H1 (cell line): ENCODE measurements around the gene ISCA2. TPM values are rescaled to one million over a fixed set of nuclear protein-coding genes. Genes with fewer than 3 reads are reported as not detected.

Experiments used
- SAP30 ChIP-seq: fragments of 300-600 bp; sonication (generic); IDR thresholded peaks from 2 replicates; pipeline ENCODE4 v1.7.1; 2012; ENCODE audit warnings: low read length, moderate library complexity, mild to moderate bottlenecking, inconsistent platforms; ENCODE audit not compliant: insufficient read depth, insufficient replicate concordance
- polyA plus RNA-seq, 7 experiments: library from polyadenylated mRNA; depleted of rRNA in 3 of 7; stranded (reverse) in 5 of 7; unstranded in 2 of 7; fragments of >200 nt in 5 of 7; fragments of 200-250 nt in 2 of 7; gene quantifications; 1 replicate in 5 of 7; 2 replicates in 1 of 7; 4 replicates in 1 of 7; pipeline versions ENCODE4 v1.2.1 to v1.2.3, GENCODE V29; 2011 to 2013; ENCODE audit warnings: missing spikeins in 2 of 7, mixed read lengths in 2 of 7
- total RNA-seq: library from RNA; stranded (reverse); fragmentation: NEBNext Ultra II Directional; extraction: Animal tissue kit (Norgen Biotek cat#: 25700); gene quantifications from 2 replicates; pipeline ENCODE4 v1.2.1, GENCODE V29; 2021
- TF ChIP-seq, protein P1 (sequence below): fragments of 300-600 bp; sonication (generic); IDR thresholded peaks from 2 replicates; pipeline ENCODE4 v1.7.1; 2012; ENCODE audit warnings: low read length, moderate library complexity, mild to moderate bottlenecking, inconsistent platforms; ENCODE audit not compliant: insufficient replicate concordance

The ISCA2 gene
- total and polyA plus RNA-seq, 2 of the 8 experiments (the other 6 are each of a cell fraction or from before 2014, with no cell fraction given): 43.5 to 78.6 TPM

GRCh38 chr14:74545386-74545785 lies 51.8 kb downstream of the ISCA2 start (continued):
- TF ChIP-seq, protein P1, sequence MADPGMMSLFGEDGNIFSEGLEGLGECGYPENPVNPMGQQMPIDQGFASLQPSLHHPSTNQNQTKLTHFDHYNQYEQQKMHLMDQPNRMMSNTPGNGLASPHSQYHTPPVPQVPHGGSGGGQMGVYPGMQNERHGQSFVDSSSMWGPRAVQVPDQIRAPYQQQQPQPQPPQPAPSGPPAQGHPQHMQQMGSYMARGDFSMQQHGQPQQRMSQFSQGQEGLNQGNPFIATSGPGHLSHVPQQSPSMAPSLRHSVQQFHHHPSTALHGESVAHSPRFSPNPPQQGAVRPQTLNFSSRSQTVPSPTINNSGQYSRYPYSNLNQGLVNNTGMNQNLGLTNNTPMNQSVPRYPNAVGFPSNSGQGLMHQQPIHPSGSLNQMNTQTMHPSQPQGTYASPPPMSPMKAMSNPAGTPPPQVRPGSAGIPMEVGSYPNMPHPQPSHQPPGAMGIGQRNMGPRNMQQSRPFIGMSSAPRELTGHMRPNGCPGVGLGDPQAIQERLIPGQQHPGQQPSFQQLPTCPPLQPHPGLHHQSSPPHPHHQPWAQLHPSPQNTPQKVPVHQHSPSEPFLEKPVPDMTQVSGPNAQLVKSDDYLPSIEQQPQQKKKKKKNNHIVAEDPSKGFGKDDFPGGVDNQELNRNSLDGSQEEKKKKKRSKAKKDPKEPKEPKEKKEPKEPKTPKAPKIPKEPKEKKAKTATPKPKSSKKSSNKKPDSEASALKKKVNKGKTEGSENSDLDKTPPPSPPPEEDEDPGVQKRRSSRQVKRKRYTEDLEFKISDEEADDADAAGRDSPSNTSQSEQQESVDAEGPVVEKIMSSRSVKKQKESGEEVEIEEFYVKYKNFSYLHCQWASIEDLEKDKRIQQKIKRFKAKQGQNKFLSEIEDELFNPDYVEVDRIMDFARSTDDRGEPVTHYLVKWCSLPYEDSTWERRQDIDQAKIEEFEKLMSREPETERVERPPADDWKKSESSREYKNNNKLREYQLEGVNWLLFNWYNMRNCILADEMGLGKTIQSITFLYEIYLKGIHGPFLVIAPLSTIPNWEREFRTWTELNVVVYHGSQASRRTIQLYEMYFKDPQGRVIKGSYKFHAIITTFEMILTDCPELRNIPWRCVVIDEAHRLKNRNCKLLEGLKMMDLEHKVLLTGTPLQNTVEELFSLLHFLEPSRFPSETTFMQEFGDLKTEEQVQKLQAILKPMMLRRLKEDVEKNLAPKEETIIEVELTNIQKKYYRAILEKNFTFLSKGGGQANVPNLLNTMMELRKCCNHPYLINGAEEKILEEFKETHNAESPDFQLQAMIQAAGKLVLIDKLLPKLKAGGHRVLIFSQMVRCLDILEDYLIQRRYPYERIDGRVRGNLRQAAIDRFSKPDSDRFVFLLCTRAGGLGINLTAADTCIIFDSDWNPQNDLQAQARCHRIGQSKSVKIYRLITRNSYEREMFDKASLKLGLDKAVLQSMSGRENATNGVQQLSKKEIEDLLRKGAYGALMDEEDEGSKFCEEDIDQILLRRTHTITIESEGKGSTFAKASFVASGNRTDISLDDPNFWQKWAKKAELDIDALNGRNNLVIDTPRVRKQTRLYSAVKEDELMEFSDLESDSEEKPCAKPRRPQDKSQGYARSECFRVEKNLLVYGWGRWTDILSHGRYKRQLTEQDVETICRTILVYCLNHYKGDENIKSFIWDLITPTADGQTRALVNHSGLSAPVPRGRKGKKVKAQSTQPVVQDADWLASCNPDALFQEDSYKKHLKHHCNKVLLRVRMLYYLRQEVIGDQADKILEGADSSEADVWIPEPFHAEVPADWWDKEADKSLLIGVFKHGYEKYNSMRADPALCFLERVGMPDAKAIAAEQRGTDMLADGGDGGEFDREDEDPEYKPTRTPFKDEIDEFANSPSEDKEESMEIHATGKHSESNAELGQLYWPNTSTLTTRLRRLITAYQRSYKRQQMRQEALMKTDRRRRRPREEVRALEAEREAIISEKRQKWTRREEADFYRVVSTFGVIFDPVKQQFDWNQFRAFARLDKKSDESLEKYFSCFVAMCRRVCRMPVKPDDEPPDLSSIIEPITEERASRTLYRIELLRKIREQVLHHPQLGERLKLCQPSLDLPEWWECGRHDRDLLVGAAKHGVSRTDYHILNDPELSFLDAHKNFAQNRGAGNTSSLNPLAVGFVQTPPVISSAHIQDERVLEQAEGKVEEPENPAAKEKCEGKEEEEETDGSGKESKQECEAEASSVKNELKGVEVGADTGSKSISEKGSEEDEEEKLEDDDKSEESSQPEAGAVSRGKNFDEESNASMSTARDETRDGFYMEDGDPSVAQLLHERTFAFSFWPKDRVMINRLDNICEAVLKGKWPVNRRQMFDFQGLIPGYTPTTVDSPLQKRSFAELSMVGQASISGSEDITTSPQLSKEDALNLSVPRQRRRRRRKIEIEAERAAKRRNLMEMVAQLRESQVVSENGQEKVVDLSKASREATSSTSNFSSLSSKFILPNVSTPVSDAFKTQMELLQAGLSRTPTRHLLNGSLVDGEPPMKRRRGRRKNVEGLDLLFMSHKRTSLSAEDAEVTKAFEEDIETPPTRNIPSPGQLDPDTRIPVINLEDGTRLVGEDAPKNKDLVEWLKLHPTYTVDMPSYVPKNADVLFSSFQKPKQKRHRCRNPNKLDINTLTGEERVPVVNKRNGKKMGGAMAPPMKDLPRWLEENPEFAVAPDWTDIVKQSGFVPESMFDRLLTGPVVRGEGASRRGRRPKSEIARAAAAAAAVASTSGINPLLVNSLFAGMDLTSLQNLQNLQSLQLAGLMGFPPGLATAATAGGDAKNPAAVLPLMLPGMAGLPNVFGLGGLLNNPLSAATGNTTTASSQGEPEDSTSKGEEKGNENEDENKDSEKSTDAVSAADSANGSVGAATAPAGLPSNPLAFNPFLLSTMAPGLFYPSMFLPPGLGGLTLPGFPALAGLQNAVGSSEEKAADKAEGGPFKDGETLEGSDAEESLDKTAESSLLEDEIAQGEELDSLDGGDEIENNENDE: no peak
- TF ChIP-seq SAP30: no peak
